Measurements from ENCODE around the gene PTBP2.

DNA sequence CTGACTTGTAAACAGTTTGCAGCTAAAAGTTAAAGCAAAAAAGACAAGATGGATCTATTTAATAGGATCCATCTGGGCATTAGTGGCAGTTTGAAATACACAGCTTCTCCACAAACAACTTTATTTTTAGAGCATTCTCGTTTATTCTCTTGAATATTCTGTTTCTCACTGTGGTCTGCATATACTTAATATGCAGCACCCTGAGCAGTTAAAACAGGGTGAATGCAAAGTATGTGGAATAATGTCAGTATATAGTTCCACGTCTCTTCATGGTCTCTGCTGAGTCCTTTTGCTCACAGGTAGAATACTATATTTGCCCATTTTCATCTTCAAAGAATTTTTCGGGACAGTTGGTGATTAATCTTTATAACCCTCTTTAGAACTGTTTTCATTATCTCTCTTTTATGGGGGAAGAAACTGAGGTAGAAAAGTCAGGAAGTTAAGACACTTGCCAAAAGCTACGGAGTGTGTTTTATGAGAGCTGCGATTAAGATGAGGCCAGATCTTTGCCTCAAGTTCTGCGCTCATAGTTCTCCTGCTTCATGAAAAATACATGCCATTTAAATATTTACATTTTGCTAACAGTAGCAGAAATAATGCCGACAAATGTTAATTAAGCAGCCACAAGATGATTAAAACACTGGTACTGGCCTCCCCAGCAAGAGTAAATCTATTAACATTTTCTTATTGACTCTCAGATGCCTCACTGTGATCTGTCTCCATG, 115.6 kb downstream of the PTBP2 start:
- TF ChIP-seq, protein P1, sequence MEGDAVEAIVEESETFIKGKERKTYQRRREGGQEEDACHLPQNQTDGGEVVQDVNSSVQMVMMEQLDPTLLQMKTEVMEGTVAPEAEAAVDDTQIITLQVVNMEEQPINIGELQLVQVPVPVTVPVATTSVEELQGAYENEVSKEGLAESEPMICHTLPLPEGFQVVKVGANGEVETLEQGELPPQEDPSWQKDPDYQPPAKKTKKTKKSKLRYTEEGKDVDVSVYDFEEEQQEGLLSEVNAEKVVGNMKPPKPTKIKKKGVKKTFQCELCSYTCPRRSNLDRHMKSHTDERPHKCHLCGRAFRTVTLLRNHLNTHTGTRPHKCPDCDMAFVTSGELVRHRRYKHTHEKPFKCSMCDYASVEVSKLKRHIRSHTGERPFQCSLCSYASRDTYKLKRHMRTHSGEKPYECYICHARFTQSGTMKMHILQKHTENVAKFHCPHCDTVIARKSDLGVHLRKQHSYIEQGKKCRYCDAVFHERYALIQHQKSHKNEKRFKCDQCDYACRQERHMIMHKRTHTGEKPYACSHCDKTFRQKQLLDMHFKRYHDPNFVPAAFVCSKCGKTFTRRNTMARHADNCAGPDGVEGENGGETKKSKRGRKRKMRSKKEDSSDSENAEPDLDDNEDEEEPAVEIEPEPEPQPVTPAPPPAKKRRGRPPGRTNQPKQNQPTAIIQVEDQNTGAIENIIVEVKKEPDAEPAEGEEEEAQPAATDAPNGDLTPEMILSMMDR (IDR thresholded peaks at IDR 0.05; ENCODE audit: poor library complexity), result no peak
- TF ChIP-seq EZH2phosphoT487 (IDR thresholded peaks at IDR 0.05; ENCODE audit: low read depth, severe bottlenecking, unreplicated experiment) (no peak), EZH2 (IDR thresholded peaks at IDR 0.05; ENCODE audit: borderline replicate concordance) (no peak)
